Measurements from ENCODE around the gene SFXN2. TPM values are rescaled to one million over a fixed set of nuclear protein-coding genes. Genes with fewer than 3 reads are reported as not detected.

Gene SFXN2
- total and polyA plus RNA-seq, 2 experiments from 2014 or later, result 12.3 to 17.5 TPM

- no peaks in the 10 kb centered on the region for H3K9me3 ChIP-seq (ENCODE audit: low read depth)
- H3K4me3 ChIP-seq, result no peak overlapping the region
- H3K79me2 ChIP-seq, result no peaks in the 10 kb centered on the region
- no peaks in the 10 kb centered on the region for H3K27me3 ChIP-seq
- H3K4me2 ChIP-seq, result peak overlapping the region; percentile 69
- 14% methylated on average over 9 of the region's 9 CpGs for whole genome bisulfite sequencing (ENCODE audit: low lambda C conversion rate, missing lambda C conversion rate)
- peaks cover 57% of the 10 kb centered on the region for H3K4me1 ChIP-seq (ENCODE audit: insufficient read depth)
- peak overlapping the region; percentile 39 for H3K27ac ChIP-seq
- H2AFZ ChIP-seq, result peak overlapping the region; percentile 36
- H3K9me2 ChIP-seq (replicated peaks; ENCODE audit: insufficient read depth), result no peaks in the 10 kb centered on the region
- no peaks in the 10 kb centered on the region for H4K20me1 ChIP-seq (ENCODE audit: insufficient read depth, poor library complexity, severe bottlenecking)
- peak; percentile 86 for DNase-seq (ENCODE audit: low spot score)
- no peak for TF ChIP-seq EZH2phosphoT487 (IDR thresholded peaks at IDR 0.05; ENCODE audit: low read depth, severe bottlenecking, unreplicated experiment)
- peak; percentile 63 for TF ChIP-seq CTCF (IDR thresholded peaks at IDR 0.05; ENCODE audit: poor library complexity)
- no peaks in the 10 kb centered on the region for H3K36me3 ChIP-seq (replicated peaks; ENCODE audit: insufficient read depth, low read depth)
These were observed 35.6 kb upstream of the SFXN2 start for GRCh38 chr10:102678842-102679289.

- Histone ChIP-seq H3K27ac (peak overlapping the region; percentile 39), H3K9me2 (replicated peaks; ENCODE audit: insufficient read depth) (no peaks in the 10 kb centered on the region), H3K79me2 (no peaks in the 10 kb centered on the region), H4K20me1 (ENCODE audit: insufficient read depth, poor library complexity, severe bottlenecking) (no peaks in the 10 kb centered on the region), H3K4me2 (no peak overlapping the region), H3K36me3 (replicated peaks; ENCODE audit: insufficient read depth, low read depth) (no peaks in the 10 kb centered on the region), H2AFZ (no peak overlapping the region), H3K4me1 (ENCODE audit: insufficient read depth) (peaks cover 50% of the 10 kb centered on the region), H3K9me3 (ENCODE audit: low read depth) (no peaks in the 10 kb centered on the region), H3K27me3 (no peaks in the 10 kb centered on the region), H3K4me3 (no peak overlapping the region)
- DNase-seq (ENCODE audit: low spot score), result no peak
- TF ChIP-seq CTCF (IDR thresholded peaks at IDR 0.05; ENCODE audit: poor library complexity), result no peak
- TF ChIP-seq EZH2phosphoT487 (IDR thresholded peaks at IDR 0.05; ENCODE audit: low read depth, severe bottlenecking, unreplicated experiment), result no peak
- no peak for TF ChIP-seq EZH2 (IDR thresholded peaks at IDR 0.05; ENCODE audit: borderline replicate concordance)
- WGBS (ENCODE audit: low lambda C conversion rate, missing lambda C conversion rate), result 97% methylated on average over 4 of the region's 4 CpGs
These were observed 34.8 kb upstream of the SFXN2 start for GRCh38 chr10:102679596-102679995.

GRCh38 chr10:102681696-102682095 is 32.7 kb upstream of the SFXN2 start:
- no peaks in the 10 kb centered on the region for H3K9me2 ChIP-seq (replicated peaks; ENCODE audit: insufficient read depth)
- H3K9me3 ChIP-seq (ENCODE audit: low read depth), result no peaks in the 10 kb centered on the region
- WGBS (ENCODE audit: low lambda C conversion rate, missing lambda C conversion rate), result 98% methylated on average over 5 of the region's 5 CpGs
- H3K27me3 ChIP-seq, result no peaks in the 10 kb centered on the region
- H4K20me1 ChIP-seq (ENCODE audit: insufficient read depth, poor library complexity, severe bottlenecking), result no peaks in the 10 kb centered on the region
- no peaks in the 10 kb centered on the region for H3K79me2 ChIP-seq
- peaks cover 29% of the 10 kb centered on the region for H3K4me1 ChIP-seq (ENCODE audit: insufficient read depth)
- H3K4me2 ChIP-seq, result no peak overlapping the region
- no peak overlapping the region for H3K4me3 ChIP-seq
- no peaks in the 10 kb centered on the region for H3K36me3 ChIP-seq (replicated peaks; ENCODE audit: insufficient read depth, low read depth)
- TF ChIP-seq EZH2phosphoT487 (IDR thresholded peaks at IDR 0.05; ENCODE audit: low read depth, severe bottlenecking, unreplicated experiment), result no peak
- H2AFZ ChIP-seq, result no peak overlapping the region
- H3K27ac ChIP-seq, result no peak overlapping the region
- no peak for DNase-seq (ENCODE audit: low spot score)

GRCh38 chr10:102682416-102682815 is 32.0 kb upstream of the SFXN2 start:
- Histone ChIP-seq H3K9me3 (ENCODE audit: low read depth) (no peaks in the 10 kb centered on the region), H4K20me1 (ENCODE audit: insufficient read depth, poor library complexity, severe bottlenecking) (no peaks in the 10 kb centered on the region), H3K27ac (no peak overlapping the region), H3K9me2 (replicated peaks; ENCODE audit: insufficient read depth) (no peaks in the 10 kb centered on the region), H3K36me3 (replicated peaks; ENCODE audit: insufficient read depth, low read depth) (no peaks in the 10 kb centered on the region), H3K27me3 (no peaks in the 10 kb centered on the region), H3K4me3 (no peak overlapping the region), H3K79me2 (no peaks in the 10 kb centered on the region), H2AFZ (no peak overlapping the region), H3K4me1 (ENCODE audit: insufficient read depth) (peaks cover 22% of the 10 kb centered on the region), H3K4me2 (no peak overlapping the region)
- 91% methylated on average over 7 of the region's 7 CpGs for WGBS (ENCODE audit: low lambda C conversion rate, missing lambda C conversion rate)
- no peak for DNase-seq (ENCODE audit: low spot score)
- TF ChIP-seq EZH2phosphoT487 (IDR thresholded peaks at IDR 0.05; ENCODE audit: low read depth, severe bottlenecking, unreplicated experiment) (no peak), CTCF (IDR thresholded peaks at IDR 0.05; ENCODE audit: poor library complexity) (no peak), EZH2 (IDR thresholded peaks at IDR 0.05; ENCODE audit: borderline replicate concordance) (no peak)

Measured in hepatocyte (in vitro differentiated cells).